GM13976 (cell line): ENCODE data around the gene CTU2.

Source experiments
- DNase-seq: peaks from one replicate; pipeline ENCODE4 v3.0.0; 2012; ENCODE audit warnings: low spot score
- CTCF ChIP-seq: IDR thresholded peaks from 2 replicates; pipeline ENCODE4 v1.5.1; 2012; ENCODE audit warnings: borderline replicate concordance, mild to moderate bottlenecking; ENCODE audit not compliant: insufficient read depth; ENCODE audit errors: extremely low read depth, missing control alignments, control extremely low read depth
- in situ Hi-C: fragments of 300-500 bp; cut with MboI; formaldehyde crosslinking; loops from one replicate; pipeline ENCODE4 v1.12.0; 2022; ENCODE audit warnings: low sequenced_read_pairs, mixed read lengths, inconsistent platforms; ENCODE audit not compliant: unreplicated experiment

CTU2 gene

GRCh38 chr16:88697116-88697830 is 9.0 kb upstream of the CTU2 start:
- in situ Hi-C loops, result no loop called here
- no peak for DNase-seq
- no peak for TF ChIP-seq CTCF

GRCh38 chr16:88697831-88698615 is 8.3 kb upstream of the CTU2 start:
- TF ChIP-seq CTCF, result peak; percentile 28

GRCh38 chr16:88698646-88699045 is 7.7 kb upstream of the CTU2 start:
- TF ChIP-seq CTCF, result no peak
- DNase-seq, result no peak
- in situ Hi-C loops, result no loop called here

More at GRCh38 chr16:88697831-88698615, 8.3 kb upstream of the CTU2 start:
- no peak for DNase-seq
- in situ Hi-C loops, result no loop called here

- no peak for DNase-seq
- in situ Hi-C loops, result no loop called here
- TF ChIP-seq CTCF, result no peak
Measured at GRCh38 chr16:88699180-88699579, 7.1 kb upstream of the CTU2 start.

- TF ChIP-seq CTCF, result no peak
- DNase-seq, result no peak
- in situ Hi-C loops, result no loop called here
Measured at GRCh38 chr16:88700322-88700635, 6.0 kb upstream of the CTU2 start.

- no peak for TF ChIP-seq CTCF
- peak; percentile 94 for DNase-seq
- in situ Hi-C loops, result no loop called here
Measured at GRCh38 chr16:88700636-88701482, 5.4 kb upstream of the CTU2 start.
